ENCODE measurements around the gene TTC8. TPM values are rescaled to one million over a fixed set of nuclear protein-coding genes. Genes with fewer than 3 reads are reported as not detected.
"Not testable (repeated sequence)": the region's sequence is repeated elsewhere in the genome, so short reads cannot be mapped to it uniquely, and the experiment has no call there.

The TTC8 gene
- polyA plus RNA-seq, 2 donors = 8.0 to 9.3 TPM

GRCh38 chr14:88793259-88793625, 31.2 kb upstream of the TTC8 start:
- WGBS, 2 donors = 57 to 59% methylated on average over 13 of the region's 13 CpGs
- Histone ChIP-seq H3K36me3 (ENCODE audit: control insufficient read depth in 2 of 2, insufficient read depth in 2 of 2, low read length in 1 of 2) (no peaks in the 10 kb centered on the region), H3K4me1 (ENCODE audit: control insufficient read depth in 2 of 2, insufficient read depth in 2 of 2, low read length in 1 of 2) (no peaks in the 10 kb centered on the region), H3K27ac (ENCODE audit: low read depth in 2 of 2, low read length in 1 of 2) (peak overlapping the region; percentile 72 to 77), H3K4me3 (ENCODE audit: low read depth in 1 of 2, low read length in 2 of 2) (peak overlapping the region; percentile 61 to 76), H3K27me3 (ENCODE audit: control insufficient read depth in 1 of 2, insufficient read depth in 2 of 2, low read length in 2 of 2) (no peaks in the 10 kb centered on the region), H3K9me3 (ENCODE audit: control insufficient read depth in 2 of 2, insufficient read depth in 1 of 2, low read depth in 1 of 2, low read length in 1 of 2) (no peaks in the 10 kb centered on the region)

- Histone ChIP-seq H3K4me3 (ENCODE audit: low read depth in 1 of 2, low read length in 2 of 2) (no peak overlapping the region), H3K27ac (ENCODE audit: low read depth in 2 of 2, low read length in 1 of 2) (no peak overlapping the region), H3K4me1 (ENCODE audit: control insufficient read depth in 2 of 2, insufficient read depth in 2 of 2, low read length in 1 of 2) (no peaks in the 10 kb centered on the region), H3K27me3 (ENCODE audit: control insufficient read depth in 1 of 2, insufficient read depth in 2 of 2, low read length in 2 of 2) (no peaks in the 10 kb centered on the region), H3K9me3 (ENCODE audit: control insufficient read depth in 2 of 2, insufficient read depth in 1 of 2, low read depth in 1 of 2, low read length in 1 of 2) (no peaks in the 10 kb centered on the region), H3K36me3 (ENCODE audit: control insufficient read depth in 2 of 2, insufficient read depth in 2 of 2, low read length in 1 of 2) (no peaks in the 10 kb centered on the region)
- 43 to 56% methylated on average over 4 of the region's 4 CpGs for WGBS, 2 donors
These were observed 26.3 kb upstream of the TTC8 start for GRCh38 chr14:88798156-88798555.

- Histone ChIP-seq H3K27ac (ENCODE audit: low read depth in 2 of 2, low read length in 1 of 2) (no peak overlapping the region), H3K9me3 (ENCODE audit: control insufficient read depth in 2 of 2, insufficient read depth in 1 of 2, low read depth in 1 of 2, low read length in 1 of 2) (no peaks in the 10 kb centered on the region), H3K36me3 (ENCODE audit: control insufficient read depth in 2 of 2, insufficient read depth in 2 of 2, low read length in 1 of 2) (no peaks in the 10 kb centered on the region), H3K4me1 (ENCODE audit: control insufficient read depth in 2 of 2, insufficient read depth in 2 of 2, low read length in 1 of 2) (no peaks in the 10 kb centered on the region), H3K27me3 (ENCODE audit: control insufficient read depth in 1 of 2, insufficient read depth in 2 of 2, low read length in 2 of 2) (no peaks in the 10 kb centered on the region), H3K4me3 (ENCODE audit: low read depth in 1 of 2, low read length in 2 of 2) (no peak overlapping the region)
- WGBS, 2 donors = 71 to 74% methylated on average over 5 of the region's 5 CpGs
These were observed 24.9 kb upstream of the TTC8 start for GRCh38 chr14:88799522-88799921.

- no peaks in the 10 kb centered on the region for H3K9me3 ChIP-seq (ENCODE audit: control insufficient read depth in 2 of 2, insufficient read depth in 1 of 2, low read depth in 1 of 2, low read length in 1 of 2)
- no peaks in the 10 kb centered on the region for H3K36me3 ChIP-seq (ENCODE audit: control insufficient read depth in 2 of 2, insufficient read depth in 2 of 2, low read length in 1 of 2)
- 87 to 88% methylated on average over 6 of the region's 6 CpGs for WGBS, 2 donors
- H3K4me3 ChIP-seq (ENCODE audit: low read depth in 1 of 2, low read length in 2 of 2) = no peak overlapping the region
- no peaks in the 10 kb centered on the region for H3K27me3 ChIP-seq (ENCODE audit: control insufficient read depth in 1 of 2, insufficient read depth in 2 of 2, low read length in 2 of 2)
- H3K27ac ChIP-seq (ENCODE audit: low read depth in 2 of 2, low read length in 1 of 2) = no peak overlapping the region
- no peaks in the 10 kb centered on the region for H3K4me1 ChIP-seq (ENCODE audit: control insufficient read depth in 2 of 2, insufficient read depth in 2 of 2, low read length in 1 of 2)
These were observed 21.9 kb upstream of the TTC8 start for GRCh38 chr14:88802596-88802995.

GRCh38 chr14:88804035-88804434, 20.4 kb upstream of the TTC8 start:
- 74 to 91% methylated on average over 2 of the region's 2 CpGs for WGBS, 2 donors
- Histone ChIP-seq H3K36me3 (ENCODE audit: control insufficient read depth in 2 of 2, insufficient read depth in 2 of 2, low read length in 1 of 2) (no peaks in the 10 kb centered on the region), H3K4me1 (ENCODE audit: control insufficient read depth in 2 of 2, insufficient read depth in 2 of 2, low read length in 1 of 2) (no peaks in the 10 kb centered on the region), H3K27me3 (ENCODE audit: control insufficient read depth in 1 of 2, insufficient read depth in 2 of 2, low read length in 2 of 2) (no peaks in the 10 kb centered on the region), H3K27ac (ENCODE audit: low read depth in 2 of 2, low read length in 1 of 2) (no peak overlapping the region), H3K9me3 (ENCODE audit: control insufficient read depth in 2 of 2, insufficient read depth in 1 of 2, low read depth in 1 of 2, low read length in 1 of 2) (no peaks in the 10 kb centered on the region), H3K4me3 (ENCODE audit: low read depth in 1 of 2, low read length in 2 of 2) (no peak overlapping the region)

- H3K36me3 ChIP-seq (ENCODE audit: control insufficient read depth in 2 of 2, insufficient read depth in 2 of 2, low read length in 1 of 2) = no peaks in the 10 kb centered on the region
- no peaks in the 10 kb centered on the region for H3K4me1 ChIP-seq (ENCODE audit: control insufficient read depth in 2 of 2, insufficient read depth in 2 of 2, low read length in 1 of 2)
- no peaks in the 10 kb centered on the region for H3K27me3 ChIP-seq (ENCODE audit: control insufficient read depth in 1 of 2, insufficient read depth in 2 of 2, low read length in 2 of 2)
- H3K27ac ChIP-seq (ENCODE audit: low read depth in 2 of 2, low read length in 1 of 2) = no peak overlapping the region
- H3K9me3 ChIP-seq (ENCODE audit: control insufficient read depth in 2 of 2, insufficient read depth in 1 of 2, low read depth in 1 of 2, low read length in 1 of 2) = no peaks in the 10 kb centered on the region
- H3K4me3 ChIP-seq (ENCODE audit: low read depth in 1 of 2, low read length in 2 of 2) = no peak overlapping the region
- WGBS, 2 donors = 30 to 47% methylated on average over 1 of the region's 1 CpG
These were observed 20.0 kb upstream of the TTC8 start for GRCh38 chr14:88804477-88804876.

- no peaks in the 10 kb centered on the region for H3K36me3 ChIP-seq (ENCODE audit: control insufficient read depth in 2 of 2, insufficient read depth in 2 of 2, low read length in 1 of 2)
- H3K4me3 ChIP-seq (ENCODE audit: low read depth in 1 of 2, low read length in 2 of 2) = no peak overlapping the region
- no peaks in the 10 kb centered on the region for H3K9me3 ChIP-seq (ENCODE audit: control insufficient read depth in 2 of 2, insufficient read depth in 1 of 2, low read depth in 1 of 2, low read length in 1 of 2)
- no peaks in the 10 kb centered on the region for H3K4me1 ChIP-seq (ENCODE audit: control insufficient read depth in 2 of 2, insufficient read depth in 2 of 2, low read length in 1 of 2)
- H3K27ac ChIP-seq (ENCODE audit: low read depth in 2 of 2, low read length in 1 of 2) = no peak overlapping the region
- H3K27me3 ChIP-seq (ENCODE audit: control insufficient read depth in 1 of 2, insufficient read depth in 2 of 2, low read length in 2 of 2) = no peaks in the 10 kb centered on the region
These were observed 16.1 kb upstream of the TTC8 start for GRCh38 chr14:88808359-88808758.

- 95% methylated on average over 4 of the region's 4 CpGs for WGBS, 2 donors
- no peaks in the 10 kb centered on the region for H3K27me3 ChIP-seq (ENCODE audit: control insufficient read depth in 1 of 2, insufficient read depth in 2 of 2, low read length in 2 of 2)
These were observed 8.5 kb upstream of the TTC8 start for GRCh38 chr14:88815980-88816379.

GRCh38 chr14:88818018-88818417, 6.4 kb upstream of the TTC8 start:
- H3K9me3 ChIP-seq (ENCODE audit: control insufficient read depth in 2 of 2, insufficient read depth in 1 of 2, low read depth in 1 of 2, low read length in 1 of 2) = no peaks in the 10 kb centered on the region
- H3K4me3 ChIP-seq (ENCODE audit: low read depth in 1 of 2, low read length in 2 of 2) = no peak overlapping the region
- H3K4me1 ChIP-seq (ENCODE audit: control insufficient read depth in 2 of 2, insufficient read depth in 2 of 2, low read length in 1 of 2) = no peaks in the 10 kb centered on the region
- H3K27ac ChIP-seq (ENCODE audit: low read depth in 2 of 2, low read length in 1 of 2) = no peak overlapping the region
- no peaks in the 10 kb centered on the region for H3K36me3 ChIP-seq (ENCODE audit: control insufficient read depth in 2 of 2, insufficient read depth in 2 of 2, low read length in 1 of 2)
- no peaks in the 10 kb centered on the region for H3K27me3 ChIP-seq (ENCODE audit: control insufficient read depth in 1 of 2, insufficient read depth in 2 of 2, low read length in 2 of 2)
- 94 to 100% methylated on average over 1 of the region's 1 CpG for WGBS, 2 donors

More at GRCh38 chr14:88815980-88816379, 8.5 kb upstream of the TTC8 start:
- Histone ChIP-seq H3K27ac (ENCODE audit: low read depth in 2 of 2, low read length in 1 of 2) (no peak overlapping the region), H3K4me3 (ENCODE audit: low read depth in 1 of 2, low read length in 2 of 2) (no peak overlapping the region), H3K4me1 (ENCODE audit: control insufficient read depth in 2 of 2, insufficient read depth in 2 of 2, low read length in 1 of 2) (no peaks in the 10 kb centered on the region), H3K9me3 (ENCODE audit: control insufficient read depth in 2 of 2, insufficient read depth in 1 of 2, low read depth in 1 of 2, low read length in 1 of 2) (no peaks in the 10 kb centered on the region), H3K36me3 (ENCODE audit: control insufficient read depth in 2 of 2, insufficient read depth in 2 of 2, low read length in 1 of 2) (no peaks in the 10 kb centered on the region)

GRCh38 chr14:88819674-88820073, 4.8 kb upstream of the TTC8 start:
- not testable (repeated sequence) for H3K27ac ChIP-seq (ENCODE audit: low read depth in 2 of 2, low read length in 1 of 2); H3K9me3 ChIP-seq (ENCODE audit: control insufficient read depth in 2 of 2, insufficient read depth in 1 of 2, low read depth in 1 of 2, low read length in 1 of 2); H3K36me3 ChIP-seq (ENCODE audit: control insufficient read depth in 2 of 2, insufficient read depth in 2 of 2, low read length in 1 of 2); H3K4me3 ChIP-seq (ENCODE audit: low read depth in 1 of 2, low read length in 2 of 2); H3K4me1 ChIP-seq (ENCODE audit: control insufficient read depth in 2 of 2, insufficient read depth in 2 of 2, low read length in 1 of 2); H3K27me3 ChIP-seq (ENCODE audit: control insufficient read depth in 1 of 2, insufficient read depth in 2 of 2, low read length in 2 of 2)
- 59 to 68% methylated on average over 3 of the region's 3 CpGs for WGBS, 2 donors
